Hypothalamus (tissue), 51 donors: Measurements from ENCODE around the gene SOWAHC.
"Not testable (repeated sequence)": the region's sequence is repeated elsewhere in the genome, so short reads cannot be mapped to it uniquely, and the experiment has no call there.

ENCODE experiments used
- DNase-seq, 51 donors: peaks; one replicate each; lab custom pipeline; 2025; lab: John Stamatoyannopoulos, UW

SOWAHC gene, protein sequence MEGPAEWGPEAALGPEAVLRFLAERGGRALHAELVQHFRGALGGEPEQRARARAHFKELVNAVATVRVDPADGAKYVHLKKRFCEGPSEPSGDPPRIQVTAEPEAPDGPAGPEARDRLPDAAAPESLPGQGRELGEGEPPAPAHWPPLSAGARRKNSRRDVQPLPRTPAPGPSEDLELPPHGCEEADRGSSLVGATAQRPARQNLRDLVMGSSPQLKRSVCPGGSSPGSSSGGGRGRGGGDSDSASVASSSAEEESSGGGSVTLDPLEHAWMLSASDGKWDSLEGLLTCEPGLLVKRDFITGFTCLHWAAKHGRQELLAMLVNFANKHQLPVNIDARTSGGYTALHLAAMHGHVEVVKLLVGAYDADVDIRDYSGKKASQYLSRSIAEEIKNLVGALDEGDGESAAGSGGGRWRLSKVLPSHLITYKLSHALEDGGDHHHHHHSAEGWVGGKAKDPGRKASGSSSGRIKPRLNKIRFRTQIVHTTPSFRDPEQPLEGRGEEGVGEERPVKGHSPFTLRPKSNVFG

DNA sequence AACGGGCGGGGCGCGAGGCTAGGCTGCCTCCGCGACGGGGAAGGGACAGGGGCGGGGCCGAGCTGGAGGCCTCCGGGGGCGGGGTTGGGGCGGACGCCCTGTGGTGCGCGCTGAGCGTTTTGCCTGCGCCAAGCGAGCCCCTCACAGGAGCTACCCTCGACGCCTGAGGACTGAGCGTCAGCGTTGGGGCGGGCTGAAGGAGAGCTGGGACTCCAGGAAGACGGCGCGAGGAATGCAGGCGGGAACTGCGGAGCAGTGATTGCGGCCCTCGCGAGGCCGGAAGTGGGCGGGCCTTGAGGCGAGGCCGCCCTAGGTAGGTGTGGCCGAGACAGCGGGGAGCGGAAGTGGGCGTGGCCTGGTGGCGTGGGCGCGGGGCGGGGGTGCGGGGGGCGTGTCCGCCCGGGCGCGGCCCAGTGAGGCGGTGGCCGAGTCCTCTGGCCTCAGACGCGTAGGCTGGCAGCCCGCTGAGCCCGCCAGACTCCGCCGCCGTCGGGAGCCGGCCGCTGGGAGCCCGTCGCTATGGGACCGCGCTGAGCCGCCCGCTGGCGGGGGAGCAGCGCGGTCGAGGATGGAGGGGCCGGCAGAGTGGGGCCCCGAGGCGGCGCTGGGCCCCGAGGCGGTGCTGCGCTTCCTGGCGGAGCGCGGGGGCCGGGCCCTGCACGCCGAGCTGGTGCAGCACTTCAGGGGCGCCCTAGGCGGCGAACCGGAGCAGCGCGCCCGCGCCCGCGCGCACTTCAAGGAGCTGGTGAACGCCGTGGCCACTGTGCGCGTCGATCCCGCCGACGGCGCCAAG, at the start of gene SOWAHC, which contains the start of gene SEPTIN10:
Gene SOWAHC (plus strand): TSS at position 443 of the 793 bp plus-strand sequence. CDS start 126 bp downstream, at position 569.
Gene SEPTIN10 (minus strand): TSS at position 45 of the 793 bp plus-strand sequence. CDS start 139 bp downstream, outside the sequence.
- peak; percentile 36 to 97 (median 92) for DNase-seq

DNA sequence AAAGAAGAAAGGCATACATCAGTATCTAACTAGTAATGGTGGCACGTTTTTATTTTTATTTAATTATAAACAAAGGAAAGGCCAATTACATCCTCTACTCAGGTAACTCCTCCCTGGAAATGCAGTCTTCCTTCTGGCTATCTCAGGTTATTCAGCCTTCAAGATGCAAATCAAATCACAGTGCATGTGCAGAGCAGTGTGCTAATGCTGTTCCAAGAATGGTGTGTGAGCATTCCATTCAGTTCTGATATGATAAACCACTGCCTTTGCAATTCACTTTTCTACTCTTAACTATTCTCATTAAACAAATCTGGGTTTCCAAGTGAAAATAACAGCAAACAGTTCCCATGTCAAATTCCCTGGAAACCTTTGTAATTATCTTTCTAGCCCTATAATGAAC, 38.8 kb upstream of the SOWAHC start:
- DNase-seq, result no peak

DNA sequence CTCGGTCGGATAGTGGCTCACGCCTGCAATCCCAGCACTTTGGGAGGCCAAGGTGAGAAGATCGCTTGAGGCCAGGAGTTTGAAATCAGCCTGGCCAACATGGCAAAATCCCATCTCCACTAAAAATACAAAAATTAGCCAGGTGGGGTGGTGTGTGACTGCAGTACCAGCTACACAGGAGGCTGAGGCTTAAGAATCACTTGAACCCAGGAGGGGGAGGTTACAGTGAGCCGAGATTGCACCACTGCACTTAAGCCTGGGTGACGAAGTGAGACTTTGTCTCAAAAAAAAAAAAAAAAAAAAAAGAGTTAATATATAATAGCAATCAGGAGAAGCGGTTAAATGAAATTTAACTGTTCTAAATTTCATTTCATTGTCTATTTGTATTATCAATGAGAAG, 36.5 kb upstream of the SOWAHC start:
- not testable (repeated sequence) for DNase-seq

DNA sequence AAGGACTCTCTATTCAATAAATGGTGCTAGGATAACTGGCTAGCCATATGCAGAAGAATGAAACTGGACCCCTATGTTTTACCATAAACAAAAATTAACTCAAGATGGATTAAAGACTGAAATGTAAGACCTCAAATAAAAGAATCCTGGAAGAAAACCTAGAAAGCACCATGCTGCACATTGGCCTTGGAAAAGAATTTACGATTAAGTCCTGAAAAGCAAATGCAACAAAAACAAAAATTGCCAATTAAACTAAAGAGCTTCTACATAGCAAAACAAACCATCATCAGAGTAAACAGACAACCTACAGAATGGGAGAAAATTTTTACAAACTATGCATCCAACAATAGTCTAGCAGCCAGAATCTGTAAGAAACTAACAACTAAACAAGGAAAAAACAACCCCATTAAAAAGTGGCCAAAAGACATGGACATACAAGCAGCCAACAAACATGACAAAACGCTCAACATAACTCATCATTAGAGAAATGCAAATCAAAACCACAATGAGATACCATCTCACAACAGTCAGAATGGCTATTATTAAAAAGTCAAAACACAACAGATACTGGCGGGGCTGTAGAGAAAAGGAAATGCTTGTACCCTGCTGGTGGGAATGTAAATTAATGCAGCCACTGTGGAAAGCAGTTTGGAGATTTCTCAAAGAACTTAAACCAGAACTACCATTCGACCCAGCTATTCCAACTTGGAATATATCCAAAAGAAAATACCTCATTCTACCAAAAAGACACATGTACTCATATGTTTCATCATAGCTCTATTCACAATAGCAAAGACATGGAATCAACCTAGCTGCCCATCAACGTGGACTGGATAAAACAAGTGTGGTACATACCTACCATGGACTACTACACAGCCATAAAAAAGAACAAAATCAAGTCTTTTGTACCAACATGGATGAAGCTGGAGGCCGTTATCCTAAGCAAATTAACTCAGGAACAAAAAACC, 31.0 kb upstream of the SOWAHC start:
- DNase-seq, result no peak

DNA sequence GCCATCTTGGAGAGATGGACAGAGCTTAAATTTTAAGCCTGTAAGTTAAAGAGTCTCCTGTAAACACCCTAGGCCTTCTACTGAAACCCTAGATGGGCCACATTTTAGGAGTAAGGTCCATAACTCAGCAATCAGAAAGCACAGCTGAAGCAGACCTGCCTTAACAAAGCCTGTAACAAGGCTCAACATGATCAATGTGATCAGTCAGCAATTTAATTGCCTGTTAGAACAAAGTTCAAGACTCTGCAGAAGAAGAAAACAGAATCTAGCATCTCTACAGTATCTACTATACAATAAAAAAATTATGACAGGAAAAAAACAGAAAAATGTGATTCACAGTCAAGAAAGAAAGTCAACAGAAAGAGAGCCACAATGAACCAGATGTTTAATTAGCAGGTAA, 27.5 kb upstream of the SOWAHC start:
- DNase-seq, result no peak

DNA sequence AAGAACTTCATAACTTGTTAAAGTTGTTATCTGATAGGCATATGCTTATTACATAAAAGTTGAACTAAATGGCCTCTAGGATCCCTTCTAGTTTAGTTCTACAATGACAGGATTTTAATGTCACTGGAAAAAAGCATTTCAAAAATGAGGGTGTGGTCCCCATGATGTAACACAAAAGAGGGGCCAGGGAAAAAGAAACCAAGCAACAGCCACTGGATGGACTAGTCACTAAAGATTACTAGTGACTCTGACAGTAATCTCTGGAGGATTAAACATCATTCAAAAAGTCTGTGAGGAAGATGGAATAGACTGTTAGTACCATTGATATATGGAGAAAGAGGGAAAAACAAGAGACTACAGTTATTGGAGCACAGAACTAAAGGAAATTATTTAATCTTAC, 23.0 kb upstream of the SOWAHC start:
- no peak for DNase-seq

DNA sequence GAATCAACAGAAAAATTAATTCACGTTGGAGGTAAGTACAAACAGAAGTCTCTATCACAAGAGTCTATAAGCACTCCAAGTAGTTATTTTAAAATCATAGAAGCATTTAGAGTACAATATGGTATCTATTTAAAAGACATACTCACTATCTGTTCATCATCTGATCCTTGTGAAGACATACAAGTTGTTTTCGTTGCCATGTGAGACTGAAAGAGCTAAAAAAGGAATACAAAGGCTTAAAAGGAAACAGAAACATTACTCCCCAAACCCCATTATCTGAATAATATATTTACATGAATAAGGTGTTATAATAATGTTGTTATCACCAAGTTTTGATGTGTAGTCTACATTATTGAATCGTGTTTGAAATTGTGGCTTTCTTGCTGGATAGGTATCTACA, 21.3 kb upstream of the SOWAHC start:
- DNase-seq, result no peak

DNA sequence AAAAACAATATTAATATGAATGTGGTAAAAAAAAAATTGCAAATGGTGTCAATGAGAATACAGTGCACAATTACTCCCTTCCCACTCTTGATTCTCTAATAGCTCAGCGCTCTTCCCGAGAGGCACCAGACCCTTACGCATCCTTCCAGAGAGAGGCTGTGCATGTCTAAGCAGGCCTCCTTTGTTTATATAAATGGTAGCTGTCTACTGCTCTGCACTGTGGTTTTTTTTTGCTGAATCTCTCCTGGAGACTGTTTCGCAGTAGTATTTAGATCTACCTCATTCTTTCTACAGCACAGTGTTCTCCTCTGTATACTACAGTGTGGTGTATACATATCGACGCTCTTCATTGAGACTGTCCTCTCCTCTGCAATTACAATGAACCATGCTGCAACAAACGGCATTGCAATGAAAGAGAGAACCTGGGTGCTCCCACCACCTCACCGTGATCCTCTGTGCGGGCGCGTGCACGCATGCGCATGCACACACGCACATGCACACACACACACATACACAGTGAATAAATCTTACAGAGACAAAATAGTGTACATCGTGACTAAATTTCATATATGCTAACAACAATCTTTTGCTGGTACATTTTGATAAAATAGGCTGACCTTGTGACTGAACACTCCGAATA, 19.8 kb upstream of the SOWAHC start:
- DNase-seq, result peak in 5 of 51 donors; percentile 7 to 13 (median 9)

DNA sequence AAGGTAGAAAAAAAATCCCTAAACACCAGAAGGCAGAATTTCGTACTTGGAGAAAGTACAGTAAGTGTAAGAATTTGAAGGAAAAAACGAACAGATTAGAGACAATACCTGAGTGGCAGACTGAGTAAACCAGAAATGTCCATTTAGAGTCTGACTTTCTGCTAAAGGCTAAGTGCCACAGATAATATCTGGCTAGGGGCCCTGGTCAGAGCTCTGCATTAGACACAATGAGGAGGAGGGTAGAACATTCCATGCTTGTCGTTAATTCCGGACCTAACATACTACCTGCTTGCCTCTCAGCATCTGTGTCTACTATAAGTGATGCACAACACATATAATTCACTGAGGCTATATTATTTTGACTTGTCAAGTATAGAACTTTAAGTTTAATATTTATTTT, 18.5 kb upstream of the SOWAHC start:
- DNase-seq, result no peak

DNA sequence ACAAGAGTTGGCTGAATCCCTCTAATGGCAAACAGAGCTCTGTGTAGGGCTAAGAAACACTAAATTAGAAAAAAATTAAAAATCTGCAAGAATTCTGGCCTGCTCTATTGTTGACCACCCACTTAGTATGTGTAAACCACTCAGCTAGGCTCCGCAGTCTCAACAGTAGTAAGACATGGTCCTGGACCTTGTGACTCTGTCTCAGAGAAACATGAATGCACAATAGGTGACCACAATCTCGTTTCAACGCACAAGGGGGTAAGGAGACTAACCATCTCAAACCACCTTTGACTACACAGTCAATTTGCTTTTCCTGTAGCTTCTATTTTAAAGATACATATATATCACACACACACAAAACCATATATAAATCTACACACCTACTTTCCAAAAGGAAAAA, 16.9 kb upstream of the SOWAHC start:
- DNase-seq, result no peak

DNA sequence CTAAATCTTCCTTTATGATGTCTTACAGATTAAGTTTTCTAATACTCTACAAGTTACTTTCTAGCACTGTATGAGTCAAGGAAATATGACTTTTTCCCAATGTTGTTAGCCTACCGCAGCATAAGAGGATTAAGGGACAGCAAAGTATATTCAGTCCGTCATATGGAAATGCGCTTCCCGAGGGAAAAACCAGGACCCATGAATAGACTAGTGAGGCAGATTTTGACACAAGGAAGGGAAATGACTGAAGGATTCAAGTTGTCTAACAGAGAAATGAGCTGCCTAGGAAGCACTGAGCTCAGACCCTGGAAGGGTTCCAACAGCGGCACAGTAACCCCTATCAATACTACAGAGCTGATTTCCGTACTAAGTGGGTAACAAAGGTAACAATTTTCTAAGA, 12.4 kb upstream of the SOWAHC start:
- peak in 3 of 51 donors; percentile 4 to 16 (median 13) for DNase-seq

DNA sequence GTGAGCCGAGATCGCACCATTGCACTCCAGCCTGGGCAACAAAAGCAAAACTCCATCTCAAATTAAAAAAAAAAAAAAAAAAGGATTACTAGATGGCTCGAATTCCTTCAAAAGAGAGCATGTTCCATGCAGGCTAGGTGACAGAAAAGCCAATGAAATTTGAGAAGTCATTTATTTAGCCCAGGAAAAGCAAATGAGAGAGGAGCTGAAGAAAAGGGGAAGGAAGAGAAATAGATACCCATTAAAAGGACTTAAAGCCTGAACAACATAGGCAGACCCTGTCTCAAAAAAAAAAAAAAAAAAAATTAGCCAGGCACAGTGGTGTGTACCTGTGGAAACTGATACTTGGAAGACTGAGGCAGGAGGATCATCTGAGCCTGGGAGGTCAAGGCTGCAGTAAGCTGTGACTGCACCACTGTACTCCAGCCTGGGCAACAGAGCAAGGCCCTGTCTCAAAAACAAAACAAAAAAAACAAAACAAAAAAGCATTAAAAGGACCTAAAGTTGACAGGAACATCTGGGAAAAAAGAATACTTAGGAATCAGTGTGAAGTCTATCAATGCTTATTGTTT, 11.5 kb upstream of the SOWAHC start:
- DNase-seq, result no peak

DNA sequence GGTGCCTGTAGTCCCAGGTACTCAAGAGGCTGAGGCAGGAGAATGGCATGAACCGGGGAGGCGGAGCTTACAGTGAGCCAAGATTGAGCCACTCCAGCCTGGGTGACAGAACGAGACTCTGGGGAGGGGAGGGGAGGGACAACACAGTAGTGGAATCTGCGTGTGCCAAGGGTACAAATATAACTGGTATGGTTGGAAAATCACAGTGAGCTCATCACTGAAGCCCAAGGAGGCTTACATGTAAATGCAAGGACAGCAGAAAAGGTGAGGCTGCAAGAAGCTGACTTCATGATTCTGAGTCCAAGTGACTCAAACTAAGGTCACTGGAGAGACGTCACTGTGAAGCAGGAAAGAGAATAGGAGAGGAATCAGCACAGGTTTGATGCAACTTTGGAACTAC, 9.6 kb upstream of the SOWAHC start:
- DNase-seq, result no peak

DNA sequence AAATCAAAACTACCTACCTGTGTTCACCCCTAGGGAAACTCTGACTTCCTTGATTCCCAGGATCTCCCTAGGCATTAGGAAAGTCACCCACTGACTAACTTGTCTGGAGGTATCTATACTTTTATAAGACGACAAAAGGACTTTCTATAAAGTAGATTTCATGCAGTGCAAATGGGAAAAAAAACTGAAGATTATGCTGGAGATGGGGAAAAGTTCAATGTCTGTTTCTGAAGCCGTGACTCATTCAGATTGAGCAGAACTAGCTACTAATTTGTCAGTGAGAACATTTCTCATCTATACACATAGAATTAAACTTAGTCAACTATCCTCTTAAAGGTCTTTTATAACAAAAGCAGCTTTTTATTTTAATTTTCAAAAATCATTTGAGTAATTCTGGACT, 6.4 kb upstream of the SOWAHC start:
- no peak for DNase-seq

DNA sequence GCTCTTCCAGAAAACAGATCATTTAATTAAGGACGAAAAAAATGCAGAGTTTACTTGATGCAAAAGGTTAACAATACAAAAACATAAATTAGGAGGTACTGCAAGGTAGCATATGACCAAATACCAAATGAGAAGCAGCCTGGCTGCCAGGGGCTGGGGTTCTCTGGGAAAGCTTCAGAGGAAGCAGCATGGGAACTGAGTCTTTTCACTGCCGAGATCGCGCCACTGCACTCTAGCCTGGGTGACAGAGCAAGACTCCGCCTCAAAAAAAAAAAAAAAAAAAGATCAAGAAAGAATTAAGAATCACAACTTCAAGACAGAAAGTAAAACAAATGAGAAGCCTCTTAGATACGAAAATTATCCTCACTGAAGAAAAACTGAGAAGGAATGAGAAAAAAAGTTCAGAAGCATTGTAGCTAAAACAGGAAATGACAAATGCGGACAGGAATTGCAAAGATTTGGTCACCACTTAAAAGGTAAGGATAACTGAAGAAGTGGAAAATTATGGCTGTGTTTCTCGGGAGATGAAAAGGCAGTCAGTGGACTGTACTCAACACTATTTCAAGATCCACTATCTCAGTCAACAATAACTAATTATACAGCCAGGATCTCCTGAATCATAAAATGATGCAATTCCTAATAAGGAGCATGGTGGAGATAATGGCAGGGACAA, 4.7 kb upstream of the SOWAHC start:
- DNase-seq, result no peak

DNA sequence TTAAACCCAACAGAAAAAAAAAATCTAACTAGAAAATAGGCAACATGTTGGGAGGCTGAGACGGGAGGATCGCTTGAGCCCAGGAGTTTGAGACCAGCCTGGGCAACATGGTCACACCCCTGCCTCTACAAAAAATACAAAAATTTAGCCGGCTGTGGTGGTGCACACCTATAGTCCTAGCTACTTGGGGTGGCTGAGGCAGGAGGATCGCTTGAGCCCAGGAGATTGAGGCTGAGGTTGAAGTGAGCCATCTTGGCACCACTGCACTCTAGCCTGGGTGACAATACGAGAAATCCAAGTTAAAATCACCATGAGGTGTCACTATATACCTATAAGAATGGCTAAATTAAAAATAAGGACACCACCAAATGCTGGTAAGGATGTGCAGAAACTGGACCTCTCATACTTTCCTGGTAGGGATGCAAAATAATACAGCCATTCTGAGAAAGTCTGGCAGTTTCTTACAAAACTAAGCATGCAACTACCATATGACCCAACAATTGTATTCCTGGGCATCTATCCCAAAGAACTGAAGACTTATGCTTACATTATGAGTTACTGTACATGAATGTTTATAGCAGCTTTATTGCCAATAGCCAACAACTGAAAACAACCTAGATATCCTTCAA, 2.6 kb upstream of the SOWAHC start:
- DNase-seq, result no peak

DNA sequence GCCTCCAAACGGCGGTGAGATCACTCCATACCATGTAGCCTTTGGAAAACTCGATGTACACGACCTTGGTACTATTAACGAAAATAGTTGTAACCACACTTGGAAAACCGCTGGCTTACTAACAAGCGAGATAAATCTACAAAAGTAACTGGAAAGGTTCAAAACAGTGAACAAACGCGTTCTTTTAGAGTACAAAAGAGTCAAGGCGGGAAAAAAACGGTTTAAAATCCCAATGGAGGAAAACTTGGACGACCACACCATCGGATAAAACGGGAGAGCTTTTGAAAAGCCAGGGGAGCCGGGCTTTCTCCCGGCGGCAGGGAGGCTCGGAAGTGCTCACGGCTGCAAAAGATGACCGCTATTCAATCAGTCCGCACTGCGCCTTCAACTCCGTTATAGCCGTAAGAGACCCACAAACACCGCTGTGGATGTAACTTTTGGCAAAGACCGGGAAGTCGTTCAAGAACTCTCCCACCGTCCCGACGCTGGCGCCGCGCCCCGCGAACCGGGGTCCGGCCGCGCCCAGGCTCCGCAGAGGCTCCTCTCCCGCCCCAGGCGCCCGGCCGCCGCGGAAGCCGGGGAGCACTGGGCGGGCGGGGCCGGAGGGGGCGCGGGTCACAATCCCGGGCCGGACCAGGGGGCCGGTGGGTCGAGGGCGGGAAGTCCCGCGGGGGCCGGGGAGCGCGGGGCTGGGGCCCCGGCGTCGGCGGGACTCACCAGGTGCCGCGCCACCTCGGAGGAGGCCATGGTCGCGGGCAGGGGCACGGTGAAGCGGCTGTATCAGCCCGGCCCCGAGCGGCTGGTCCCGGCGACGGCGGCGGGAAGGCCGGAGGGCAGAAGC, 863 bp upstream of the SOWAHC start:
- DNase-seq, result peak in 26 of 51 donors; percentile 10 to 75 (median 54)
